K562 (cell line): ENCODE data around the gene ZNF785. TPM values are rescaled to one million over a fixed set of nuclear protein-coding genes. Genes with fewer than 3 reads are reported as not detected.

ENCODE experiments used
- ATAC-seq: fragments of 200-7000 bp; cut with Tn5 transposase; 3 replicates; pipeline ENCODE4 v1.9.1; 2020; ENCODE audit warnings: moderate library complexity
- BruUV-seq: library from RNA; stranded (reverse); fragments of 400-500 nt; replicated peaks from 2 replicates; lab custom pipeline; 2021; lab: Mats Ljungman, UMichigan
- CTCF ChIA-PET: fragments of 300-600 bp; formaldehyde crosslinking; extraction: SDS; loops from one replicate; lab custom pipeline; 2021; ENCODE audit warnings: low intra/inter-chr PET ratio; lab: Yijun Ruan, JAX
- POLR2A ChIA-PET: fragments of 300-600, 350-650 bp; sonication (Branson Sonifier 250); formaldehyde crosslinking; extraction: SDS; loops from one replicate; lab custom pipeline; 2021; ENCODE audit warnings: antibody characterized with exemption, inconsistent platforms; lab: Yijun Ruan, JAX
- DNase-seq, 4 experiments: peaks; one replicate each; pipeline versions ENCODE4 v3.0.0 to v3.0.0-alpha.2; 2011 to 2018; ENCODE audit warnings: low spot score in 3 of 4, mixed read lengths in 3 of 4; ENCODE audit errors: extremely low read depth in 1 of 4
- FAIRE-seq: peaks from 2 replicates; lab custom pipeline; 2011; peaks lifted over from hg19 to GRCh38; lab: Jason Lieb, UNC
- H2AFZ ChIP-seq: 2 replicates; pipeline ENCODE4 v1.6.0; 2011; ENCODE audit warnings: low read depth, low read length, control low read depth, inconsistent platforms
- H3K27ac ChIP-seq: fragments of 200-600 bp; 3 replicates; pipeline ENCODE4 v1.8.0; 2011; ENCODE audit warnings: low read depth, mild to moderate bottlenecking, control low read depth, inconsistent platforms, low read length, moderate library complexity, mixed read lengths; ENCODE audit errors: extremely low read depth
- H3K27me3 ChIP-seq, 2 experiments: fragments of 300-600 bp in 1 of 2; 2 replicates in 1 of 2; 3 replicates in 1 of 2; pipeline versions ENCODE4 v1.6.0 to v1.8.0; 2011; ENCODE audit warnings: inconsistent platforms in 2 of 2, low read length in 2 of 2, mild to moderate bottlenecking in 1 of 2, mixed read lengths in 1 of 2, moderate library complexity in 1 of 2; ENCODE audit not compliant: control insufficient read depth in 2 of 2, insufficient read depth in 2 of 2
- H3K36me3 ChIP-seq: fragments of 300-600 bp; 3 replicates; pipeline ENCODE4 v1.8.0; 2011; ENCODE audit warnings: mild to moderate bottlenecking, low read length, inconsistent platforms; ENCODE audit not compliant: control insufficient read depth, insufficient read depth
- H3K4me1 ChIP-seq, 2 experiments: fragments of 200-600 bp in 1 of 2; replicated peaks in 1 of 2; 2 replicates in 1 of 2; 3 replicates in 1 of 2; pipeline versions ENCODE4 v1.5.1 to v1.8.0; 2011; ENCODE audit warnings: inconsistent platforms in 2 of 2, low read length in 2 of 2, mild to moderate bottlenecking in 1 of 2, mixed read lengths in 1 of 2, moderate library complexity in 1 of 2; ENCODE audit not compliant: control insufficient read depth in 2 of 2, insufficient read depth in 2 of 2
- H3K4me2 ChIP-seq: 2 replicates; pipeline ENCODE4 v1.6.1; 2011; ENCODE audit warnings: low read length, control low read depth, inconsistent platforms, mixed read lengths; ENCODE audit not compliant: insufficient read depth
- H3K4me3 ChIP-seq: fragments of 200-600 bp; sonication (generic), shearing (Covaris generic); 2 replicates; pipeline ENCODE4 v1.5.1; 2016; ENCODE audit warnings: control low read depth, inconsistent platforms
- H3K79me2 ChIP-seq: fragments of 200-600 bp; 3 replicates; pipeline ENCODE4 v1.8.0; 2011; ENCODE audit warnings: low read length, inconsistent platforms; ENCODE audit not compliant: control insufficient read depth, insufficient read depth
- H3K9ac ChIP-seq, 2 experiments: 2 replicates each; pipeline versions ENCODE4 v1.6.0 to v1.6.1; 2011; ENCODE audit warnings: low read depth in 2 of 2, low read length in 2 of 2, control low read depth in 1 of 2, inconsistent platforms in 1 of 2, mild to moderate bottlenecking in 1 of 2, mixed read lengths in 1 of 2; ENCODE audit not compliant: insufficient read depth in 1 of 2
- H3K9me1 ChIP-seq: one replicate; pipeline ENCODE4 v1.6.0; 2011; ENCODE audit warnings: inconsistent platforms, mild to moderate bottlenecking, low read length, moderate library complexity; ENCODE audit not compliant: control insufficient read depth, insufficient read depth
- H3K9me3 ChIP-seq: replicated peaks from 2 replicates; pipeline ENCODE4 v1.5.1; 2011; ENCODE audit warnings: low read depth, low read length, inconsistent platforms; ENCODE audit not compliant: control insufficient read depth, insufficient read depth
- H4K20me1 ChIP-seq: replicated peaks from 2 replicates; pipeline ENCODE4 v1.6.1; 2011; ENCODE audit warnings: low read length, inconsistent platforms, mixed read lengths; ENCODE audit not compliant: control insufficient read depth, insufficient read depth
- ATF1 ChIP-seq, 2 experiments: fragments of 450-650 bp in 1 of 2; IDR thresholded peaks; 2 replicates each; pipeline ENCODE4 v1.6.1; 2016; ENCODE audit warnings: missing compliant biosample characterization in 1 of 2, missing genetic modification characterization in 1 of 2
- GATA2 ChIP-seq: sonication (generic); formaldehyde crosslinking; IDR thresholded peaks from 2 replicates; pipeline ENCODE4 v1.4.0; 2020; ENCODE audit warnings: mild to moderate bottlenecking, missing genetic modification reagents
- HNRNPL ChIP-seq: fragments of 200-400 bp; formaldehyde crosslinking; IDR thresholded peaks from 2 replicates; pipeline ENCODE4 v1.6.1; 2017; ENCODE audit warnings: low read depth, mild to moderate bottlenecking, low read length
- IRF9 ChIP-seq: fragments of 450-650 bp; IDR thresholded peaks from 2 replicates; pipeline ENCODE4 v1.6.1; 2016; ENCODE audit warnings: missing biosample characterization, missing genetic modification characterization
- MEF2A ChIP-seq: IDR thresholded peaks from 2 replicates; pipeline ENCODE4 v1.6.1; 2011; ENCODE audit warnings: low read depth, mild to moderate bottlenecking, low read length, moderate library complexity; ENCODE audit not compliant: control insufficient read depth
- NR2F6 ChIP-seq: fragments of 450-650 bp; formaldehyde crosslinking; IDR thresholded peaks from 2 replicates; pipeline ENCODE4 v1.4.0; 2020; ENCODE audit warnings: mild to moderate bottlenecking
- PKNOX1 ChIP-seq: fragments of 450-650 bp; IDR thresholded peaks from 2 replicates; pipeline ENCODE4 v1.6.1; 2016
- POLR2B ChIP-seq: fragments of 450-650 bp; IDR thresholded peaks from 2 replicates; pipeline ENCODE4 v1.6.1; 2018; ENCODE audit warnings: low read depth; ENCODE audit not compliant: partially characterized antibody
- ZBTB17 ChIP-seq: fragments of 450-650 bp; formaldehyde crosslinking; IDR thresholded peaks from 2 replicates; pipeline ENCODE4 v1.4.0; 2020; ENCODE audit warnings: mild to moderate bottlenecking
- WGBS: fragments of 100-300 bp; shearing (Covaris generic); methylation state at CpG from one replicate; pipeline ENCODE4 v1.1.6; 2016; ENCODE audit warnings: low coverage, mixed read lengths; ENCODE audit not compliant: insufficient coverage; ENCODE audit errors: missing lambda C conversion rate; 5-methylcytosine and 5-hydroxymethylcytosine counted together
- in situ Hi-C: fragments of 300-500 bp; cut with MboI; formaldehyde crosslinking; loops from 4 replicates; pipeline ENCODE4 v1.15.0; 2018; ENCODE audit warnings: inconsistent platforms, mixed read lengths
- intact Hi-C: fragments of 100-400 bp; cut with micrococcal nuclease; formaldehyde crosslinking; loops from 2 replicates; pipeline ENCODE4 v1.14.2; 2022
- polyA plus RNA-seq, 8 experiments: library from polyadenylated mRNA; depleted of rRNA in 4 of 8; stranded (reverse) in 5 of 8; unstranded in 3 of 8; fragments of >200 nt; fragmentation: Nextera tagmentation in 2 of 8; fragmentation: Illumina TruSeq in 1 of 8; extraction: Ambion mirVana in 2 of 8; extraction: Trizol in 1 of 8; gene quantifications; 2 replicates each; pipeline versions ENCODE4 v1.2.1 to v1.2.3, GENCODE V29; 2011 to 2014; ENCODE audit warnings: inconsistent platforms in 1 of 8, missing spikeins in 1 of 8
- total RNA-seq, 7 experiments: library from RNA; depleted of rRNA in 6 of 7; stranded (reverse); fragments of >200 nt in 6 of 7; fragmentation: Illumina TruSeq in 2 of 7; extraction: Trizol in 2 of 7; gene quantifications; 2 replicates each; pipeline versions ENCODE4 v1.2.1 to v1.2.3, GENCODE V29; 2011 to 2021; ENCODE audit warnings: low replicate concordance in 1 of 7

ZNF785 gene
- total and polyA plus RNA-seq, 9 of the 15 experiments (the other 6 are each of a cell fraction or from before 2014, with no cell fraction given) = 0.64 to 11.0 (median 6.4) TPM

GRCh38 chr16:30552956-30553355, 32.5 kb downstream of the ZNF785 start:
- Histone ChIP-seq H2AFZ (no peak overlapping the region), H3K4me2 (peak overlapping the region; percentile 12; the same call in 1 of the 2 replicates), H3K36me3 (peaks cover 28% of the 10 kb centered on the region; the same call in 2 of the 3 replicates), H3K4me1 (peaks cover 30 to 50% of the 10 kb centered on the region in 2 experiments; a peak in 4 of 5 replicates), H3K4me3 (no peak overlapping the region), H3K79me2 (peaks cover 29% of the 10 kb centered on the region), H3K27me3 (no peaks in the 10 kb centered on the region), H3K9ac (peak overlapping the region in 1 of 2 experiments; percentile 68; a peak in 1 of 4 replicates), H3K9me3 (no peaks in the 10 kb centered on the region; the same call in 1 of the 2 replicates), H3K9me1 (no peaks in the 10 kb centered on the region), H3K27ac (peak overlapping the region; percentile 25; the same call in 2 of the 3 replicates), H4K20me1 (peaks cover 5% of the 10 kb centered on the region; the same call in 1 of the 2 replicates)
- DNase-seq (no peak), ATAC-seq (no peak; the same call in 2 of the 3 replicates), FAIRE-seq (no peak)
- ChIA-PET CTCF (no interaction called here), POLR2A (interaction anchor here (0.7 to 2.6 kb wide), 8 partner anchors 11 to 745 kb away, joined by 3 to 9 read pairs (median 4); partner anchors contain the start of genes ZNF688 and ZNF747)
- no TSS peak for BruUV-seq
- in situ Hi-C loops (no loop called here), intact Hi-C loops (no loop called here)
- TF ChIP-seq NR2F6 (CRISPR knock-in tag) = no peak
- TF ChIP-seq ATF1 (CRISPR knock-in tag; IDR thresholded peaks at IDR 0.05) = no peak
- no peak for TF ChIP-seq ATF1 (tag; IDR thresholded peaks at IDR 0.05)
- TF ChIP-seq POLR2B = peak; percentile 33
- no peak for TF ChIP-seq HNRNPL
- TF ChIP-seq ZBTB17 (CRISPR knock-in tag) = no peak
- 70% methylated on average over 4 of the region's 4 CpGs for WGBS

GRCh38 chr16:30551781-30552180, 33.7 kb downstream of the ZNF785 start:
- FAIRE-seq (no peak), ATAC-seq (no peak), DNase-seq (no peak)
- WGBS = 68% methylated on average over 3 of the region's 3 CpGs
- Histone ChIP-seq H2AFZ (no peak overlapping the region), H3K9ac (no peak overlapping the region), H3K27me3 (no peaks in the 10 kb centered on the region), H3K4me3 (no peak overlapping the region), H3K9me1 (no peaks in the 10 kb centered on the region), H3K79me2 (peaks cover 18% of the 10 kb centered on the region), H3K9me3 (no peaks in the 10 kb centered on the region; the same call in 1 of the 2 replicates), H3K4me2 (no peak overlapping the region), H4K20me1 (peaks cover 5% of the 10 kb centered on the region; the same call in 1 of the 2 replicates), H3K4me1 (peaks cover 26 to 38% of the 10 kb centered on the region in 2 experiments; a peak in 4 of 5 replicates), H3K36me3 (peaks cover 28% of the 10 kb centered on the region; the same call in 2 of the 3 replicates), H3K27ac (no peak overlapping the region)
- intact Hi-C loops = no loop called here
- BruUV-seq = no TSS peak
- ChIA-PET POLR2A (interaction anchor here (1.0 to 2.6 kb wide), 7 partner anchors 10 to 60 kb away, joined by 3 to 9 read pairs (median 5); partner anchors contain the start of gene ZNF747), CTCF (no interaction called here)
- in situ Hi-C loops = no loop called here
- peak; percentile 33; the same call in 1 of the 2 replicates for TF ChIP-seq PKNOX1
- TF ChIP-seq MEF2A = no peak
- TF ChIP-seq IRF9 (tag) = no peak
- 0 out of 2 replicates have a peak, but pooled peaks have one; percentile 37 for TF ChIP-seq GATA2
- TF ChIP-seq ATF1 (CRISPR knock-in tag; IDR thresholded peaks at IDR 0.05) = no peak
- no peak for TF ChIP-seq ATF1 (tag; IDR thresholded peaks at IDR 0.05)
